Thoracic aorta (tissue), 2 donors: ENCODE results near the gene ZBTB17. TPM values are rescaled to one million over a fixed set of nuclear protein-coding genes. Genes with fewer than 3 reads are reported as not detected.
"Not testable (repeated sequence)": the region's sequence is repeated elsewhere in the genome, so short reads cannot be mapped to it uniquely, and the experiment has no call there.

Source experiments
- ATAC-seq: fragments of 150-250 bp; one replicate; pipeline ENCODE4 v1.8.0; 2017; ENCODE audit warnings: low read depth; ENCODE audit not compliant: insufficient number of reproducible peaks, low FRiP score
- DNase-seq: peaks from one replicate; pipeline ENCODE4 v3.0.0-alpha.2; 2020; ENCODE audit warnings: low spot score
- H3K27ac ChIP-seq, 2 donors: fragments of 200-600 bp; sonication (generic); 1 replicate in 1 of 2; 2 replicates in 1 of 2; pipeline ENCODE4 v1.5.1; 2016; ENCODE audit warnings: mild to moderate bottlenecking in 2 of 2, moderate library complexity in 2 of 2
- H3K27me3 ChIP-seq: fragments of 200-600 bp; sonication (generic); replicated peaks from 2 replicates; pipeline ENCODE4 v1.6.0; 2016; ENCODE audit warnings: mild to moderate bottlenecking; ENCODE audit not compliant: insufficient read depth
- H3K36me3 ChIP-seq: fragments of 200-600 bp; sonication (generic); one replicate; pipeline ENCODE4 v1.5.1; 2016
- H3K4me1 ChIP-seq, 2 donors: fragments of 200-600 bp; sonication (generic); 1 replicate in 1 of 2; 2 replicates in 1 of 2; pipeline versions ENCODE4 v1.5.1 to v1.6.0; 2016; ENCODE audit warnings: low read depth in 2 of 2, mild to moderate bottlenecking in 1 of 2; ENCODE audit not compliant: control insufficient read depth in 1 of 2
- H3K4me3 ChIP-seq: fragments of 200-600 bp; sonication (generic); 2 replicates; pipeline ENCODE4 v1.5.1; 2016; ENCODE audit warnings: mild to moderate bottlenecking
- H3K9me3 ChIP-seq: fragments of 200-600 bp; sonication (generic); 2 replicates; pipeline ENCODE4 v1.5.1; 2016
- CTCF ChIP-seq: fragments of 200-600 bp; sonication (generic); IDR thresholded peaks from one replicate; pipeline ENCODE4 v1.5.1; 2019; ENCODE audit warnings: antibody characterized with exemption
- total RNA-seq, 2 donors: library from RNA; depleted of rRNA; stranded (reverse); fragments of >200 nt; gene quantifications; one replicate each; pipeline versions ENCODE4 v1.1.0 to v1.2.3, GENCODE V29; 2016

ZBTB17 gene
- 10 to 100 TPM; 42.9 to 46.5 TPM for total RNA-seq

DNA sequence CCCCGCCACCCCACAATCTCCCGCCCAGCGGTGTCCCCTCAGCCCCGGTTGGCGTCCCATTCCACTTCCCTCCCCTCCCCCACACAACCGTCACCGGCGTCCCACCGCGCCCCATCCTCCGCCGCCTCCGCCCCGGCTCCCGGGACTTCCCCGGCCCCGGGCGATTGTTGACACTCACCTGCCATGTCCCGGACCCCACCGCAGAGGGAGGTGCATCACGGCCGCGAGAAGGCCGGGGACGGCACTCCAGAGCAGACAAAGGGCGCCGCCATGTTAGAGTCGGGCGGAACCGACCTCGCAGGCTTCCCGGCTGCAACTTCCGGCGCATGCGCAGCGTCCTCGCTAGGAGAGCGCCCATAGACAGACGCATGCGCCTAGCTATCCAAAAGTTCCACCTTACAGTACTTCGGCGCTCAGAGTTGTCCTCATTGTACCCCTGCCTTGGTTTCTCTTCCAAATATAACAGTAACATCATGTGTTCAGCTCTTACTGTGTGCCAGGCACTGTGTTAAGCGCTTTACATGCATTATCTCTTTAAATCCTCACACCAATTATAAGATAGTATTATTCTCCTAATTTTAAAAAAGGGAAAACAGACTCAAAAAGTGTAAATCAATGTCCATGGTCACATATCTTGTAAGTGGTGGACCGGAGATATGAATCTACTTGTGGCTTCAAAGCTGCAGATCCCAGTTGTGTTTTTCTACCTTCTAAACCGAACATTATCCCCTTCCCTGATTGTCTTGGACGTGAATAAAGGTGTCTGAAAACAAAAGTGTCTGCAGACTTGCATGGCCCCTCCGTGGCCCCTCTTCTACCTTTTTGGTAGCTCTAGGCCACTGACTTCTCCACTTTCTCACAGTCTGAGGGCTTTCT is at the start of gene ZBTB17:
TSS of gene ZBTB17 (minus strand) at position 297 of the 876 bp plus-strand sequence. CDS start 27,606 bp downstream, outside the sequence.
- Histone ChIP-seq H3K27ac (peak within 1 kb of the TSS; percentile 57 to 58), H3K27me3 (no peaks in the 10 kb centered on the region), H3K4me3 (peak within 1 kb of the TSS; percentile 96), H3K4me1 (peaks cover 10 to 18% of the 10 kb centered on the region in 2 donors), H3K36me3 (peaks cover 11% of the 10 kb centered on the region), H3K9me3 (no peaks in the 10 kb centered on the region)
- DNase-seq (peak; percentile 85), ATAC-seq (peak; percentile 90)
- no peak for TF ChIP-seq CTCF

- no peak for TF ChIP-seq CTCF
- Histone ChIP-seq H3K9me3 (no peaks in the 10 kb centered on the region), H3K27me3 (no peaks in the 10 kb centered on the region), H3K4me3 (no peak overlapping the region), H3K4me1 (peaks cover 23 to 33% of the 10 kb centered on the region in 2 donors), H3K36me3 (no peaks in the 10 kb centered on the region), H3K27ac (no peak overlapping the region)
- DNase-seq (no peak), ATAC-seq (no peak)
Observed at GRCh38 chr1:16023050-16023653, 47.3 kb upstream of the ZBTB17 start.

DNA sequence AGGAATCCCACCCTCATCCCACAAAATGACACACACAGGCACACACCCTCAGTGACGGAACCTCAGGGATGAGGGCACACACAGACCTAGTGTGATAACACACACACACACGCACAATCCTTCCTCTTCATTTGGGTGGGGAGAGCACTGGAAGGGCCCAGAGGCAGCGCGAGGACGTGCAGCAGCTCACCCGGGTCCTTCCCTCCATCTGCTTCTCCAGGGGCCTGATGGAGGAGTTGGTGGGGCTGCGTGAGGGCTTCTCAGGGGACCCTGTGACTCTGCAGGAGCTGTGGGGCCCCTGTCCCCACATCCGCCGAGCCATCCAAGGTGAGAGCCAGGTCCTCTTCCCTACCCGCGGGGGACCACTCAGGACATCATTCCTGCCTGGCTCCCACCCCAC is 46.5 kb upstream of the ZBTB17 start:
- TF ChIP-seq CTCF: no peak
- ATAC-seq (no peak), DNase-seq (no peak)
- Histone ChIP-seq H3K27me3 (no peaks in the 10 kb centered on the region), H3K27ac (no peak overlapping the region), H3K9me3 (no peaks in the 10 kb centered on the region), H3K4me1 (peaks cover 23 to 34% of the 10 kb centered on the region in 2 donors), H3K4me3 (no peak overlapping the region), H3K36me3 (no peaks in the 10 kb centered on the region)

- ATAC-seq: no peak
- Histone ChIP-seq H3K9me3 (no peaks in the 10 kb centered on the region), H3K27ac (peak within 1 kb of the TSS; percentile 15 to 100), H3K27me3 (no peaks in the 10 kb centered on the region), H3K4me3 (no peak within 1 kb of the TSS), H3K36me3 (no peaks in the 10 kb centered on the region), H3K4me1 (peaks cover 16 to 34% of the 10 kb centered on the region in 2 donors)
- DNase-seq: no peak
- no peak for TF ChIP-seq CTCF
Observed at GRCh38 chr1:16021681-16022080, 45.8 kb upstream of the ZBTB17 start, which contains the start of gene CLCNKA. CLCNKA (plus strand) TSS chr1:16022036; CDS start chr1:16022620, 584 bp downstream.

GRCh38 chr1:16020878-16021277 is 45.0 kb upstream of the ZBTB17 start:
- not testable (repeated sequence) for DNase-seq, H3K4me3 ChIP-seq, H3K27me3 ChIP-seq, H3K9me3 ChIP-seq, ATAC-seq, H3K36me3 ChIP-seq
- H3K4me1 ChIP-seq: peaks cover 15 to 39% of the 10 kb centered on the region in 2 donors
- H3K27ac ChIP-seq: peak overlapping the region; percentile 97 to 100
